B cell (primary cell): ENCODE data around the gene PTPRN2. TPM values are rescaled to one million over a fixed set of nuclear protein-coding genes. Genes with fewer than 3 reads are reported as not detected.

Source experiments
- ATAC-seq: fragments of 200-7000 bp; cut with Tn5 transposase; one replicate; pipeline ENCODE4 v1.10.0; 2021; ENCODE audit warnings: low read depth, mild to moderate bottlenecking, moderate number of reproducible peaks, moderate library complexity
- CTCF ChIA-PET: fragments of 350-600 bp; sonication (Branson Sonifier 250); formaldehyde crosslinking; loops from one replicate; lab custom pipeline; 2021; ENCODE audit warnings: antibody characterized with exemption, inconsistent platforms; lab: Charles Lee
- POLR2A ChIA-PET: fragments of 350-600 bp; sonication (Branson Sonifier 250); formaldehyde crosslinking; loops from one replicate; lab custom pipeline; 2021; ENCODE audit warnings: antibody characterized with exemption; lab: Charles Lee
- DNase-seq: peaks from one replicate; pipeline ENCODE4 v3.0.0; 2013
- H2AFZ ChIP-seq: 2 replicates; pipeline ENCODE4 v1.6.1; 2012; ENCODE audit warnings: mild to moderate bottlenecking, low read depth, low read length; ENCODE audit not compliant: insufficient read depth, poor library complexity, severe bottlenecking
- H3K27ac ChIP-seq, 2 donors: 1 replicate in 1 of 2; 2 replicates in 1 of 2; pipeline ENCODE4 v1.5.1; 2012 to 2013; ENCODE audit warnings: low read length in 2 of 2, mild to moderate bottlenecking in 2 of 2, moderate library complexity in 1 of 2
- H3K27me3 ChIP-seq, 4 experiments: fragments of 200-600 bp in 1 of 4; sonication (generic) in 1 of 4; replicated peaks in 1 of 4; 1 replicate in 2 of 4; 2 replicates in 2 of 4; pipeline versions ENCODE4 v1.6.1 to v1.7.0; 2013 to 2016; ENCODE audit warnings: low read length in 3 of 4, mild to moderate bottlenecking in 2 of 4, mixed read lengths in 1 of 4, moderate library complexity in 1 of 4; ENCODE audit not compliant: insufficient read depth in 4 of 4, control insufficient read depth in 3 of 4; ENCODE audit errors: control extremely low read depth in 1 of 4
- H3K36me3 ChIP-seq, 2 experiments: replicated peaks in 1 of 2; 1 replicate in 1 of 2; 2 replicates in 1 of 2; pipeline versions ENCODE4 v1.6.1 to v1.7.1; 2013; ENCODE audit warnings: low read length in 1 of 2; ENCODE audit not compliant: insufficient read depth in 2 of 2, control insufficient read depth in 1 of 2; ENCODE audit errors: control extremely low read depth in 1 of 2, extremely low read depth in 1 of 2
- H3K4me1 ChIP-seq, 2 donors: fragments of 200-600 bp in 1 of 2; sonication (generic) in 1 of 2; 1 replicate in 1 of 2; 2 replicates in 1 of 2; pipeline versions ENCODE4 v1.5.1 to v1.6.1; 2013 to 2017; ENCODE audit warnings: low read length in 2 of 2; ENCODE audit not compliant: control insufficient read depth in 2 of 2, insufficient read depth in 2 of 2
- H3K4me2 ChIP-seq: replicated peaks from 2 replicates; pipeline ENCODE3; 2012; ENCODE audit warnings: mild to moderate bottlenecking, low read depth, low read length; ENCODE audit not compliant: poor library complexity, severe bottlenecking
- H3K4me3 ChIP-seq, 5 experiments: fragments of 200-600 bp in 1 of 5; sonication (generic) in 1 of 5; 1 replicate in 3 of 5; 2 replicates in 2 of 5; pipeline versions ENCODE4 v1.5.1 to v1.7.0; 2011 to 2016; ENCODE audit warnings: low read length in 4 of 5, mild to moderate bottlenecking in 4 of 5, low read depth in 2 of 5, control low read depth in 1 of 5, moderate library complexity in 1 of 5; ENCODE audit not compliant: insufficient read depth in 1 of 5; ENCODE audit errors: control extremely low read depth in 1 of 5, extremely low read depth in 1 of 5
- H3K79me2 ChIP-seq: fragments of 200-600 bp; sonication (generic); one replicate; pipeline ENCODE4 v1.6.0; 2016; ENCODE audit warnings: low read length; ENCODE audit not compliant: control insufficient read depth, insufficient read depth
- H3K9ac ChIP-seq: fragments of 200-600 bp; sonication (generic); 2 replicates; pipeline ENCODE4 v1.6.1; 2017; ENCODE audit warnings: mild to moderate bottlenecking, low read length, moderate library complexity
- H3K9me3 ChIP-seq, 3 donors: one replicate each; pipeline versions ENCODE4 v1.6.1 to v1.7.1; 2013; ENCODE audit warnings: low read length in 2 of 3; ENCODE audit not compliant: control insufficient read depth in 2 of 3, insufficient read depth in 1 of 3; ENCODE audit errors: control extremely low read depth in 1 of 3
- H4K20me1 ChIP-seq: 2 replicates; pipeline ENCODE4 v1.6.0; 2012; ENCODE audit warnings: mild to moderate bottlenecking, low read length; ENCODE audit not compliant: insufficient read depth, control insufficient read depth, poor library complexity, severe bottlenecking
- H3K27ac Mint-ChIP-seq: one replicate; pipeline ENCODE4 v1.8.0; 2021; ENCODE audit warnings: mixed read lengths
- H3K27me3 Mint-ChIP-seq: one replicate; pipeline ENCODE4 v1.8.0; 2021; ENCODE audit warnings: mixed read lengths
- H3K4me1 Mint-ChIP-seq: one replicate; pipeline ENCODE4 v1.8.0; 2021; ENCODE audit warnings: mixed read lengths
- H3K4me3 Mint-ChIP-seq: one replicate; pipeline ENCODE4 v1.8.0; 2021; ENCODE audit warnings: mixed read lengths
- H3K9me3 Mint-ChIP-seq: one replicate; pipeline ENCODE4 v1.8.0; 2022; ENCODE audit warnings: mixed read lengths; ENCODE audit not compliant: insufficient read depth
- EZH2 ChIP-seq: IDR thresholded peaks from 2 replicates; pipeline ENCODE4 v1.6.1; 2012; ENCODE audit warnings: borderline replicate concordance, low read depth, mild to moderate bottlenecking, moderate library complexity, low read length; ENCODE audit not compliant: insufficient read depth, poor library complexity, severe bottlenecking
- WGBS: methylation state at CpG from one replicate; pipeline ENCODE4 v1.1.5; 2013; ENCODE audit warnings: missing lambda C conversion rate; ENCODE audit not compliant: insufficient coverage; 5-methylcytosine and 5-hydroxymethylcytosine counted together
- intact Hi-C: fragments of 100-400 bp; cut with micrococcal nuclease; formaldehyde crosslinking; loops from one replicate; pipeline ENCODE4 v1.10.0; 2022
- polyA plus RNA-seq: library from polyadenylated mRNA; depleted of rRNA; stranded (reverse); fragments of >200 nt; gene quantifications from 2 replicates; pipeline ENCODE4 v1.2.3, GENCODE V29; 2012
- total RNA-seq, 2 donors: library from RNA; stranded (reverse); fragments of 120-200 nt in 1 of 2; gene quantifications; 1 replicate in 1 of 2; 2 replicates in 1 of 2; pipeline versions ENCODE4 v1.2.3 to v1.2.4, GENCODE V29; 2013 to 2022
- TF ChIP-seq, protein P1 (sequence below): fragments of 200-600 bp; IDR thresholded peaks from one replicate; pipeline ENCODE4 v1.8.0; 2022; ENCODE audit warnings: antibody characterized with exemption, mild to moderate bottlenecking

Gene PTPRN2
- total and polyA plus RNA-seq, 2 donors (not counting 1 experiment from before 2014, with no cell fraction given) = 2.0 to 5.0 TPM

- DNase-seq (no peak), ATAC-seq (no peak)
- H3K4me1 Mint-ChIP-seq = no peaks in the 10 kb centered on the region
- peaks cover 2% of the 10 kb centered on the region for H3K9me3 Mint-ChIP-seq
- H3K9me3 ChIP-seq = peaks cover 0 to 25% (median 0%) of the 10 kb centered on the region in 3 donors
- H3K27me3 ChIP-seq = no peaks in the 10 kb centered on the region
- ChIA-PET CTCF (no interaction called here), POLR2A (no interaction called here)
- H2AFZ ChIP-seq = no peak overlapping the region
- no peak overlapping the region for H3K4me2 ChIP-seq
- H3K4me3 ChIP-seq = no peak overlapping the region
- 96% methylated on average over 13 of the region's 16 CpGs for WGBS
- H3K9ac ChIP-seq = no peak overlapping the region
- no peak overlapping the region for H3K27ac Mint-ChIP-seq
- H3K4me3 Mint-ChIP-seq = no peak overlapping the region
- H3K36me3 ChIP-seq = no peaks in the 10 kb centered on the region
- no peak overlapping the region for H3K27ac ChIP-seq
- intact Hi-C loops = no loop called here
- TF ChIP-seq, protein P1, sequence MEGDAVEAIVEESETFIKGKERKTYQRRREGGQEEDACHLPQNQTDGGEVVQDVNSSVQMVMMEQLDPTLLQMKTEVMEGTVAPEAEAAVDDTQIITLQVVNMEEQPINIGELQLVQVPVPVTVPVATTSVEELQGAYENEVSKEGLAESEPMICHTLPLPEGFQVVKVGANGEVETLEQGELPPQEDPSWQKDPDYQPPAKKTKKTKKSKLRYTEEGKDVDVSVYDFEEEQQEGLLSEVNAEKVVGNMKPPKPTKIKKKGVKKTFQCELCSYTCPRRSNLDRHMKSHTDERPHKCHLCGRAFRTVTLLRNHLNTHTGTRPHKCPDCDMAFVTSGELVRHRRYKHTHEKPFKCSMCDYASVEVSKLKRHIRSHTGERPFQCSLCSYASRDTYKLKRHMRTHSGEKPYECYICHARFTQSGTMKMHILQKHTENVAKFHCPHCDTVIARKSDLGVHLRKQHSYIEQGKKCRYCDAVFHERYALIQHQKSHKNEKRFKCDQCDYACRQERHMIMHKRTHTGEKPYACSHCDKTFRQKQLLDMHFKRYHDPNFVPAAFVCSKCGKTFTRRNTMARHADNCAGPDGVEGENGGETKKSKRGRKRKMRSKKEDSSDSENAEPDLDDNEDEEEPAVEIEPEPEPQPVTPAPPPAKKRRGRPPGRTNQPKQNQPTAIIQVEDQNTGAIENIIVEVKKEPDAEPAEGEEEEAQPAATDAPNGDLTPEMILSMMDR = no peak
- no peak for TF ChIP-seq EZH2
- no peaks in the 10 kb centered on the region for H3K79me2 ChIP-seq
- H4K20me1 ChIP-seq = no peaks in the 10 kb centered on the region
- H3K4me1 ChIP-seq = no peaks in the 10 kb centered on the region
- H3K27me3 Mint-ChIP-seq = no peaks in the 10 kb centered on the region
Measured at GRCh38 chr7:158369866-158370265, 217.8 kb downstream of the PTPRN2 start.

- intact Hi-C loops = no loop called here
- WGBS = 100% methylated on average over 1 of the region's 6 CpGs
- CTCF ChIA-PET = no interaction called here
Measured at GRCh38 chr7:158369290-158369689, 218.3 kb downstream of the PTPRN2 start.

More at GRCh38 chr7:158369290-158369689, 218.3 kb downstream of the PTPRN2 start:
- Mint-ChIP-seq H3K27me3 (no peaks in the 10 kb centered on the region), H3K27ac (no peak overlapping the region), H3K4me1 (no peaks in the 10 kb centered on the region), H3K4me3 (no peak overlapping the region), H3K9me3 (peaks cover 2% of the 10 kb centered on the region)
- Histone ChIP-seq H3K4me1 (no peaks in the 10 kb centered on the region), H3K4me3 (no peak overlapping the region), H3K9ac (no peak overlapping the region), H3K9me3 (peaks cover 0 to 26% (median 0%) of the 10 kb centered on the region in 3 donors), H3K79me2 (no peaks in the 10 kb centered on the region), H4K20me1 (no peaks in the 10 kb centered on the region), H3K36me3 (no peaks in the 10 kb centered on the region), H3K27me3 (no peaks in the 10 kb centered on the region), H2AFZ (no peak overlapping the region), H3K4me2 (no peak overlapping the region), H3K27ac (no peak overlapping the region)
- no peak for ATAC-seq
- POLR2A ChIA-PET = no interaction called here
- TF ChIP-seq, protein P1 = no peak
- TF ChIP-seq EZH2 = no peak
- DNase-seq = no peak
